ENCODE results near the gene COL20A1. TPM values are rescaled to one million over a fixed set of nuclear protein-coding genes. Genes with fewer than 3 reads are reported as not detected.

The COL20A1 gene
- total RNA-seq, 1 donor from 2014 or later = 5.0 TPM

DNA sequence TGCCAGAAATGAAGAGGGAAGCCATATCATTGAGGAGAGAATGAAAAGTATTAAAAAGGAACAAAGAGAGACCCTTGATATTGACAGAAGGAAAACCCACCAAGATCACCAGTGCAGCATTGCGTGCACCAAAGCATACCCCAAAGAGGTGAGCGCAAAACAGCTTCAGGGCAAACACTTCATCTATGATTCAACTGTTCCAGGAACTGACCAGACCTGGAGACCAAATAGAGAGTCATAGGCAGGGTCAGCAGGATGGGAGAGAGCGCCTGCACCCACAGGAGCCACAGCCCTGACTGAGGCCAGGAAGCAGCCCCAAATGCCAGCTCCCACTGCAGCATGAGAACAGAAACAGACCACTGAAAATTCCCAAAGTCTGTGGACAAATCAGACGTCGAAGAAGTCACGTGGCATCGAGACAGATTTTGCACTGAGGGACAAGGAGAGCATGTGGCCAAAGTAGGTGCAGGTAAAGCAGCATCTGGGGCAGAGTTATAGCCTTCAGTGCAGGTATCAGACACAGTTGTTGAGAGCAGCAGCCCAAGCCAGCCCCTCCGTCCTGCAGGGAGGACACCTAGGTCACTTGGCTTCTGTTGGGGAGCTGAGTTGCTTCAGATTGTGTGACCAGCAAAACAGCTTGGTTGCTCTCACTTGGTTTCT, 38.9 kb downstream of the COL20A1 start:
- Mint-ChIP-seq H3K36me3 (ENCODE audit: low read depth, unreplicated experiment) (peaks cover 15% of the 10 kb centered on the region), H3K27ac (ENCODE audit: unreplicated experiment) (no peak overlapping the region), H3K4me3 (ENCODE audit: unreplicated experiment) (no peak overlapping the region), H3K27me3 (ENCODE audit: low read depth, unreplicated experiment) (peaks cover 13% of the 10 kb centered on the region), H3K9me3 (ENCODE audit: unreplicated experiment) (peaks cover 11% of the 10 kb centered on the region), H3K4me1 (ENCODE audit: low read depth, unreplicated experiment) (peaks cover 6% of the 10 kb centered on the region)
- FAIRE-seq (no peak), DNase-seq (ENCODE audit: low read depth) (no peak)
- Histone ChIP-seq H3K4me3 (ENCODE audit: insufficient read depth, low read depth, low read length) (no peak overlapping the region), H3K9ac (ENCODE audit: low read length) (no peak overlapping the region), H3K27me3 (ENCODE audit: insufficient read depth, low read length) (peaks cover 4% of the 10 kb centered on the region), H2AFZ (ENCODE audit: low read depth, low read length) (no peak overlapping the region), H3K4me1 (ENCODE audit: insufficient read depth, low read length) (no peaks in the 10 kb centered on the region), H3K9me3 (ENCODE audit: insufficient read depth, low read depth, low read length) (peaks cover 6% of the 10 kb centered on the region), H4K20me1 (ENCODE audit: insufficient read depth, low read length) (no peaks in the 10 kb centered on the region), H3K36me3 (ENCODE audit: insufficient read depth, low read length) (no peaks in the 10 kb centered on the region), H3K27ac (ENCODE audit: low read depth, low read length) (no peak overlapping the region), H3K79me2 (ENCODE audit: insufficient read depth, low read length) (no peaks in the 10 kb centered on the region), H3K4me2 (ENCODE audit: low read length) (no peak overlapping the region)
- no peak for TF ChIP-seq EZH2 (IDR thresholded peaks at IDR 0.05; ENCODE audit: insufficient read depth, low read length)
- TF ChIP-seq, protein P1, sequence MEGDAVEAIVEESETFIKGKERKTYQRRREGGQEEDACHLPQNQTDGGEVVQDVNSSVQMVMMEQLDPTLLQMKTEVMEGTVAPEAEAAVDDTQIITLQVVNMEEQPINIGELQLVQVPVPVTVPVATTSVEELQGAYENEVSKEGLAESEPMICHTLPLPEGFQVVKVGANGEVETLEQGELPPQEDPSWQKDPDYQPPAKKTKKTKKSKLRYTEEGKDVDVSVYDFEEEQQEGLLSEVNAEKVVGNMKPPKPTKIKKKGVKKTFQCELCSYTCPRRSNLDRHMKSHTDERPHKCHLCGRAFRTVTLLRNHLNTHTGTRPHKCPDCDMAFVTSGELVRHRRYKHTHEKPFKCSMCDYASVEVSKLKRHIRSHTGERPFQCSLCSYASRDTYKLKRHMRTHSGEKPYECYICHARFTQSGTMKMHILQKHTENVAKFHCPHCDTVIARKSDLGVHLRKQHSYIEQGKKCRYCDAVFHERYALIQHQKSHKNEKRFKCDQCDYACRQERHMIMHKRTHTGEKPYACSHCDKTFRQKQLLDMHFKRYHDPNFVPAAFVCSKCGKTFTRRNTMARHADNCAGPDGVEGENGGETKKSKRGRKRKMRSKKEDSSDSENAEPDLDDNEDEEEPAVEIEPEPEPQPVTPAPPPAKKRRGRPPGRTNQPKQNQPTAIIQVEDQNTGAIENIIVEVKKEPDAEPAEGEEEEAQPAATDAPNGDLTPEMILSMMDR (IDR thresholded peaks at IDR 0.05; ENCODE audit: insufficient read depth, low read depth, low read length) = no peak

DNA sequence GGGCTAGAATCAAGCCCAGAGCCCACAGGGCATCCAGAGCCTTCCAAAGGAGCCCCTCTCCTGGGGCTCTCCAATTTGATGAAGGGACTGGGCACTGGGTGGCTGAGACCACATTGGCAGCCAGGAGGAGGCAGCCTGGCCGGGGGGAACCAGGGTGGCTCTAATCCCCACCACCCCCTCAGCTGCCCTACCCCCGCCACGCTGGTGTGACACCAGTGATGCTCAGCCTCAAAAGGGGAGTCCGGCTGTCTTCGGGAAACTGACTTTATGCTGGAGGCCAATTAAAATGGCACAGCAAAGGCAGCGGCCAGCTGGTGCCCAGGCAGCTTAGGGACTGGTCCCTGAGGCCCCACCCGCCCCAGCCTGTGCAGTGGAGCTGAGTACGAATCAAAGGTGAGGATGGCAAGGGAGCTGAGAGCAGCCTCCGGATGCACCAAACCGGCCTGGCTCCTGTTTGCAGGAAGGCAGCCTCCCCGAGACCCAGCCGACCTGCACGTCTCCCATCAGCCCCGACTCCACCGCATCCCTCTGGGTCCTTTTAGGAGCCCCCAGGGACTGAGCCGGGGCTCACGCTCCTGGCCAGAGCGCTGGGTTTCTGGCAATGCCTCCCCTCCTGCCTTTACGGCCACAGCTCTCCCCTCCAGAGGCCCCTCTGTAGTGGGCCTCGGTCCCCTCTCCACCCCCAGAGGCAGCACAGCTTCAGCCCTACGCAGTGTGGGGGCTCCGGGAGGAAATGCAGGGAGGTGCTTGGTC, 39.7 kb downstream of the COL20A1 start:
- peaks cover 16% of the 10 kb centered on the region for H3K27me3 Mint-ChIP-seq (ENCODE audit: low read depth, unreplicated experiment)

More for the DNA sequence above, 39.7 kb downstream of the COL20A1 start:
- DNase-seq (ENCODE audit: low read depth) (no peak), FAIRE-seq (no peak)
- Mint-ChIP-seq H3K9me3 (ENCODE audit: unreplicated experiment) (peaks cover 11% of the 10 kb centered on the region), H3K27ac (ENCODE audit: unreplicated experiment) (no peak overlapping the region), H3K4me1 (ENCODE audit: low read depth, unreplicated experiment) (peaks cover 13% of the 10 kb centered on the region), H3K36me3 (ENCODE audit: low read depth, unreplicated experiment) (peaks cover 11% of the 10 kb centered on the region), H3K4me3 (ENCODE audit: unreplicated experiment) (no peak overlapping the region)
- Histone ChIP-seq H3K27ac (ENCODE audit: low read depth, low read length) (no peak overlapping the region), H3K4me1 (ENCODE audit: insufficient read depth, low read length) (peaks cover 4% of the 10 kb centered on the region), H3K4me3 (ENCODE audit: insufficient read depth, low read depth, low read length) (no peak overlapping the region), H3K79me2 (ENCODE audit: insufficient read depth, low read length) (no peaks in the 10 kb centered on the region), H3K9ac (ENCODE audit: low read length) (no peak overlapping the region), H3K27me3 (ENCODE audit: insufficient read depth, low read length) (peaks cover 4% of the 10 kb centered on the region), H3K36me3 (ENCODE audit: insufficient read depth, low read length) (no peaks in the 10 kb centered on the region), H2AFZ (ENCODE audit: low read depth, low read length) (no peak overlapping the region), H3K4me2 (ENCODE audit: low read length) (no peak overlapping the region), H4K20me1 (ENCODE audit: insufficient read depth, low read length) (no peaks in the 10 kb centered on the region), H3K9me3 (ENCODE audit: insufficient read depth, low read depth, low read length) (peaks cover 6% of the 10 kb centered on the region)
- TF ChIP-seq EZH2 (IDR thresholded peaks at IDR 0.05; ENCODE audit: insufficient read depth, low read length) = no peak
- TF ChIP-seq, protein P1 (IDR thresholded peaks at IDR 0.05; ENCODE audit: insufficient read depth, low read depth, low read length) = no peak
